Smooth muscle cell (in vitro differentiated cells): ENCODE measurements around the gene LRRC3. TPM values are rescaled to one million over a fixed set of nuclear protein-coding genes. Genes with fewer than 3 reads are reported as not detected.

Experiments used
- DNase-seq: peaks from one replicate; lab custom pipeline; 2025; ENCODE audit not compliant: unreplicated experiment; lab: John Stamatoyannopoulos, UW
- H2AFZ ChIP-seq: fragments of 200-600 bp; sonication (generic); 2 replicates; pipeline ENCODE4 v1.6.0; 2016; ENCODE audit warnings: antibody characterized with exemption, low read depth, mild to moderate bottlenecking
- H3F3A ChIP-seq: fragments of 200-600 bp; sonication (generic); 2 replicates; pipeline ENCODE4 v1.6.0; 2017; ENCODE audit warnings: antibody characterized with exemption, low read depth
- H3K27ac ChIP-seq: fragments of 200-600 bp; sonication (generic); 2 replicates; pipeline ENCODE4 v1.5.1; 2016; ENCODE audit warnings: low read depth, mild to moderate bottlenecking
- H3K27me3 ChIP-seq: fragments of 200-600 bp; sonication (generic); 2 replicates; pipeline ENCODE4 v1.6.1; 2016; ENCODE audit warnings: low read depth, mild to moderate bottlenecking
- H3K36me3 ChIP-seq: fragments of 200-600 bp; sonication (generic); 2 replicates; pipeline ENCODE4 v1.5.1; 2016; ENCODE audit warnings: low read depth
- H3K4me1 ChIP-seq: fragments of 200-600 bp; sonication (generic); 2 replicates; pipeline ENCODE4 v1.5.1; 2016; ENCODE audit warnings: low read depth
- H3K4me2 ChIP-seq: fragments of 200-600 bp; sonication (generic); 2 replicates; pipeline ENCODE4 v1.6.0; 2016; ENCODE audit warnings: mild to moderate bottlenecking
- H3K4me3 ChIP-seq: fragments of 200-600 bp; sonication (generic); 2 replicates; pipeline ENCODE4 v1.5.1; 2016; ENCODE audit warnings: mild to moderate bottlenecking
- H3K79me2 ChIP-seq: fragments of 200-600 bp; sonication (generic); 2 replicates; pipeline ENCODE4 v1.6.0; 2016; ENCODE audit warnings: low read depth, mild to moderate bottlenecking
- H3K9ac ChIP-seq: fragments of 200-600 bp; sonication (generic); 2 replicates; pipeline ENCODE4 v1.6.0; 2016; ENCODE audit warnings: low read depth
- H3K9me3 ChIP-seq: fragments of 200-600 bp; sonication (generic); replicated peaks from 2 replicates; pipeline ENCODE4 v1.5.1; 2016; ENCODE audit warnings: low read depth
- H4K20me1 ChIP-seq: fragments of 200-600 bp; sonication (generic); 2 replicates; pipeline ENCODE4 v1.6.0; 2016; ENCODE audit warnings: low read depth
- CTCF ChIP-seq: fragments of 200-600 bp; sonication (generic); IDR thresholded peaks from 2 replicates; pipeline ENCODE4 v1.5.1; 2017; ENCODE audit warnings: borderline replicate concordance, mild to moderate bottlenecking, antibody characterized with exemption; ENCODE audit not compliant: insufficient read depth, poor library complexity, severe bottlenecking
- WGBS: methylation state at CpG from one replicate; pipeline ENCODE4 v1.1.7; 2016; ENCODE audit warnings: low lambda C conversion rate; 5-methylcytosine and 5-hydroxymethylcytosine counted together
- polyA plus RNA-seq: library from polyadenylated mRNA; unstranded; fragments of >200 nt; fragmentation: Nextera tagmentation; extraction: Ambion mirVana; gene quantifications from 2 replicates; pipeline ENCODE4 v1.2.1, GENCODE V29; 2016
- total RNA-seq: library from RNA; depleted of rRNA; stranded (reverse); fragments of >200 nt; gene quantifications from 2 replicates; pipeline ENCODE4 v1.2.3, GENCODE V29; 2014

LRRC3 gene
- total and polyA plus RNA-seq, 2 experiments from 2014 or later, result 4.9 to 5.3 TPM

GRCh38 chr21:44477131-44477530, 21.8 kb downstream of the LRRC3 start:
- no peak for TF ChIP-seq CTCF
- H3K9me3 ChIP-seq, result no peaks in the 10 kb centered on the region
- no peak overlapping the region for H2AFZ ChIP-seq
- H3K4me1 ChIP-seq, result no peaks in the 10 kb centered on the region
- H3K27me3 ChIP-seq, result no peaks in the 10 kb centered on the region
- no peak overlapping the region for H3K9ac ChIP-seq
- H3K27ac ChIP-seq, result no peak overlapping the region
- no peaks in the 10 kb centered on the region for H3K79me2 ChIP-seq
- no peaks in the 10 kb centered on the region for H3K36me3 ChIP-seq
- WGBS, result 78% methylated on average over 8 of the region's 8 CpGs
- H3K4me3 ChIP-seq, result no peak overlapping the region
- no peak for DNase-seq
- no peaks in the 10 kb centered on the region for H3F3A ChIP-seq
- H3K4me2 ChIP-seq, result no peak overlapping the region
- H4K20me1 ChIP-seq, result no peaks in the 10 kb centered on the region

DNA sequence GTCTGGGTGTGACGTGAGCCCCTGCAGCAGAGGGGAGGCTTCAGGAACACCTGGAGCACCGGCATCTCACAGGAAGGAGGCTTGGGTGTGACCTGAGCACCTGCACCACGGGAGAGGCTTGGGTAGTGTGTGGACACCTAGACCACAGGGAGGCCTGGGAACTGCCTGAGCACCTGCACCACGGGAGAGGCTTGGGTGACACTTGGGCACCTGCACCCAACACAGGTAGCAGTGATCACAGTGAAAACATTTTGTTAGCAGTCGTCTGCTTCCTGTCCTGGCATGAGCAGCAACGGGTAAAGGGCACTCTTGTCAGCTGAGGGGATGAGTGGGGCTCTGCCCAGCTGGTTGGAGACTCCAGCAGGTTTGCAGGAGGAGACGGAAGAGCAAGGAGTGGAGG, 22.4 kb downstream of the LRRC3 start:
- Histone ChIP-seq H3K4me3 (no peak overlapping the region), H3K79me2 (no peaks in the 10 kb centered on the region), H2AFZ (no peak overlapping the region), H3F3A (no peaks in the 10 kb centered on the region), H3K4me1 (no peaks in the 10 kb centered on the region), H3K36me3 (no peaks in the 10 kb centered on the region), H3K9me3 (no peaks in the 10 kb centered on the region), H3K4me2 (no peak overlapping the region), H4K20me1 (no peaks in the 10 kb centered on the region), H3K27me3 (no peaks in the 10 kb centered on the region), H3K9ac (no peak overlapping the region), H3K27ac (no peak overlapping the region)
- no peak for DNase-seq
- 85% methylated on average over 7 of the region's 7 CpGs for WGBS
- no peak for TF ChIP-seq CTCF

DNA sequence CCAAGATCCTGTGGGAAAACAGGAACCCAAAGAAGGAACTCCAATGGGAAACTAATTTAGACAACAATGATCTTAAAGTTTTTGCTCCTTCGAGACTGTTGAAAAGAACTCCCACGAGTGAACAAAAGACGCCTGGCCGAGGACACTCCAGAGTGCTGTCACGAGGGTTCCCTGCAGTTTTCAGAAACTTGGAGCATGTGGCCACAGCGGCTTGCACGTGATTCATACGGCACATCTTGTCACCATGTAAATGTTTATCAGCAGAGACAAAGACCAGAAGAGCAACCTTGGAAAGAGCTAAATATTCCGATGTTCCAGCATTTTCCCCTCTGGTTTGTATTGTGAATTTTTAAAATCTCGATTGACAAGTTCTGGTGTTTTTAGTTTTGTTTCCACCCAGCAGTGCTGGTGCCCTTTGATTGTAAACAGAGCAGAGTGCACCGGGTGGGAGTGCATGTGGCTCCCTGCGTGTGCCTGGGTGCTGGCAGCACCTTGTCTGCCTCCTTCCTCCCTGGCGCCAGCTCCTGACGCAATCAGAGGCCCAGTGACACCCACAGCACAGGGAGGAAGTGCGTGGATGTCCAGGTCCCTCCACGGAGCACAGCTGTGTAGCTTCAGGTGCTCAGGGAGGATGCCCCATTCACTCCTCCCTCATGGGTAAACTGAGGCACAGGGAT, 23.0 kb downstream of the LRRC3 start:
- no peaks in the 10 kb centered on the region for H3K36me3 ChIP-seq
- H3F3A ChIP-seq, result no peaks in the 10 kb centered on the region
- H3K9ac ChIP-seq, result no peak overlapping the region
- H3K27me3 ChIP-seq, result no peaks in the 10 kb centered on the region
- 89% methylated on average over 16 of the region's 16 CpGs for WGBS
- DNase-seq, result no peak
- H3K79me2 ChIP-seq, result no peaks in the 10 kb centered on the region
- no peaks in the 10 kb centered on the region for H4K20me1 ChIP-seq
- H3K4me2 ChIP-seq, result no peak overlapping the region
- H3K27ac ChIP-seq, result no peak overlapping the region
- H2AFZ ChIP-seq, result no peak overlapping the region
- no peaks in the 10 kb centered on the region for H3K4me1 ChIP-seq
- no peak for TF ChIP-seq CTCF
- H3K9me3 ChIP-seq, result no peaks in the 10 kb centered on the region
- no peak overlapping the region for H3K4me3 ChIP-seq

DNA sequence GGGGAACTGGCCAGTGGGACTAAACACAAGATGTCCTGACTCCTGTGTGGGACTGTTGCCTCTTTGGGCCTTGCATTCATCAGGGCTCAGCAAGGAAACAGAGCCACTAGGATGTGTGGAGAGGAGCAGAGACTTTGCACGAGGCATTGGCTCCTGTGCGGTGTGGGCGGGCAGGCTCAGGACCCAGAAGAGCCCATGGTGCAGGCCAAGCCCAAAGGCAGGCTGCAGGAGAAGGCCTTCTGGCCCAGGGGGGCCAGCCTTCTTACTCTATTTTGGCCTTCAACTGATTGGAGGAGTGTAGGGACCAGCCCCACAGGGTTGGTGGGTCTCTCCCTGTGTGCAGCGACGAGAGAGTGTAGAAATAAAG, 23.5 kb downstream of the LRRC3 start:
- no peak overlapping the region for H3K9ac ChIP-seq
- 93% methylated on average over 5 of the region's 5 CpGs for WGBS

More for the DNA sequence above, 23.5 kb downstream of the LRRC3 start:
- Histone ChIP-seq H3K36me3 (no peaks in the 10 kb centered on the region), H4K20me1 (no peaks in the 10 kb centered on the region), H3K9me3 (no peaks in the 10 kb centered on the region), H2AFZ (no peak overlapping the region), H3K27ac (no peak overlapping the region), H3K4me1 (no peaks in the 10 kb centered on the region), H3K4me2 (no peak overlapping the region), H3F3A (no peaks in the 10 kb centered on the region), H3K27me3 (no peaks in the 10 kb centered on the region), H3K4me3 (no peak overlapping the region), H3K79me2 (no peaks in the 10 kb centered on the region)
- TF ChIP-seq CTCF, result no peak
- no peak for DNase-seq
